ENCODE measurements around the gene TPSD1. TPM values are rescaled to one million over a fixed set of nuclear protein-coding genes. Genes with fewer than 3 reads are reported as not detected.
"Not testable (repeated sequence)": the region's sequence is repeated elsewhere in the genome, so short reads cannot be mapped to it uniquely, and the experiment has no call there.

Gene TPSD1
- total RNA-seq, 6 experiments from 2014 or later, result not detected

DNA sequence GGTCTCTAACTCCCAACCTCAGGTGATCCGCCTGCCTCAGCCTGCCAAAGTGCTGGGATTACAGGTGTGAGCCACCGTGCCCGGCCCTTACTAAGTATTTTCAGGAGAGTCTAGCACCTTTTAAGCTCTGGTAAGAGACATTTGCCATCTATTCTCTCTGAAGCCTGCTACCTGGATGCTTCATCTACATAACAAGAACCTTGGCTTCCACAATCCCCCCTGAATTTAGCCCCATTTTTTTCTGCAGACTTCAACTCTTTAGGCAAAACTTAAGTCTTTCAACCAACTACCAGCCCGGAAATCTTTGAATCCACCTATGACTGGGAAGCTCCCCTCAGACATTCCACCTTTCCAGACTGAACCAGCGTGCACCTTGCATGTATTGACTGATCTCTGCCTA is 39.6 kb downstream of the TPSD1 start:
- no peak for DNase-seq
- H3K9me3 Mint-ChIP-seq, result no peaks in the 10 kb centered on the region
- no peak overlapping the region for H3K4me3 Mint-ChIP-seq
- H3K4me1 Mint-ChIP-seq (ENCODE audit: low read depth), result peaks cover 21% of the 10 kb centered on the region
- H3K36me3 Mint-ChIP-seq (ENCODE audit: low read depth), result no peaks in the 10 kb centered on the region
- H3K27me3 Mint-ChIP-seq (ENCODE audit: insufficient read depth), result peaks cover 23% of the 10 kb centered on the region
- TF ChIP-seq, protein P1, sequence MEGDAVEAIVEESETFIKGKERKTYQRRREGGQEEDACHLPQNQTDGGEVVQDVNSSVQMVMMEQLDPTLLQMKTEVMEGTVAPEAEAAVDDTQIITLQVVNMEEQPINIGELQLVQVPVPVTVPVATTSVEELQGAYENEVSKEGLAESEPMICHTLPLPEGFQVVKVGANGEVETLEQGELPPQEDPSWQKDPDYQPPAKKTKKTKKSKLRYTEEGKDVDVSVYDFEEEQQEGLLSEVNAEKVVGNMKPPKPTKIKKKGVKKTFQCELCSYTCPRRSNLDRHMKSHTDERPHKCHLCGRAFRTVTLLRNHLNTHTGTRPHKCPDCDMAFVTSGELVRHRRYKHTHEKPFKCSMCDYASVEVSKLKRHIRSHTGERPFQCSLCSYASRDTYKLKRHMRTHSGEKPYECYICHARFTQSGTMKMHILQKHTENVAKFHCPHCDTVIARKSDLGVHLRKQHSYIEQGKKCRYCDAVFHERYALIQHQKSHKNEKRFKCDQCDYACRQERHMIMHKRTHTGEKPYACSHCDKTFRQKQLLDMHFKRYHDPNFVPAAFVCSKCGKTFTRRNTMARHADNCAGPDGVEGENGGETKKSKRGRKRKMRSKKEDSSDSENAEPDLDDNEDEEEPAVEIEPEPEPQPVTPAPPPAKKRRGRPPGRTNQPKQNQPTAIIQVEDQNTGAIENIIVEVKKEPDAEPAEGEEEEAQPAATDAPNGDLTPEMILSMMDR (IDR thresholded peaks at IDR 0.05), result no peak
- no peak overlapping the region for H3K27ac Mint-ChIP-seq

DNA sequence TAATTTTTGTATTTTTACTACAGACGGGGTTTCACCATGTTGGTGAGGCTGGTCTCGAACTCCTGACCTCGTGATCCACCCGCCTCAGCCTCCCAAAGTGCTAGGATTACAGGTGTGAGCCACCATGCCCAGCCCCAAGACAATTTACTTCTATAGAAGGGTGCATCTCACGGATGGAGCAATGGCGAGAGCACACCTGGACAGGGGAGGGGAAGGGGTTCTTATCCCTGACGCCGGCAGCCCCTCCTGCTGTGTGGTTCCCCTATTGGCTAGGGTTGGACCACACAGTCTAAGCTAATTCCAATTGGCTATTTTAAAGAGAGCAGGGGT is 40.8 kb downstream of the TPSD1 start:
- H3K4me1 Mint-ChIP-seq (ENCODE audit: low read depth), result peaks cover 21% of the 10 kb centered on the region
- H3K9me3 Mint-ChIP-seq; H3K36me3 Mint-ChIP-seq (ENCODE audit: low read depth); DNase-seq: not testable (repeated sequence)
- H3K27ac Mint-ChIP-seq, result peak overlapping the region; percentile 60
- peak overlapping the region; percentile 7; the same call in 1 of the 2 replicates for H3K4me3 Mint-ChIP-seq
- H3K27me3 Mint-ChIP-seq (ENCODE audit: insufficient read depth), result peaks cover 14% of the 10 kb centered on the region

DNA sequence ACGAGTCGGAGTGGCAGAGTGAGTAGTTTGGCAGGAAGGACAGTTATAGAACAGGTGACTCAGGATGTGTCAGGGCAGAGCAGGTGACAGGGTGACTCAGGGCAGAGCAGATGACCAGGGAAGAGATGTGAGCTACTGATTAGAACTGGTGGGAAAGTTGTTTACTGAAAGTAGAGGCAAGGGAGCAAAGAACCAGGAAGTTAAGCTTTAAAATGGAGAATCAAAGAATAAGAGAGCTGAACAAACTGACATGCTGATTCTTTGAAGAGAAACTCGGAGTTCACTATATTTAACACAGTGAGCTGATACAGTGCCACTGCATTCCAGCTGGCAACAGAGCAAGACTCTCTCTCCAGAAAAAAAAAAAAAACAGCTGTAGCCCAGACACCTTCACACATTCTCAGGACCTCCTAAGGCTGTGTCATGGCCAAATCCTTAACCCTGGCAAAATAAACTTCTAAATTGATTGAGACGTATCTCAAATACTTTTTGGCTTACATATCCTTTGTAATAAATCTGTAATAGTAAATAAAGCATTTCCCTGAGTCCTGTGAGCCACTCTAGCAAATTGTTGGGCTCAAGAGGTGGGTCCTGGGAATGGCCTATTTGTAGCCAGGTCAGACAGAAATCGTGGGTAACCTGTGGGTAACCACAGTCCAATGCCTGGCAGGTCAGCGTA is 41.3 kb downstream of the TPSD1 start:
- Mint-ChIP-seq H3K9me3 (no peaks in the 10 kb centered on the region), H3K36me3 (ENCODE audit: low read depth) (no peaks in the 10 kb centered on the region), H3K27ac (peak overlapping the region; percentile 60), H3K4me1 (ENCODE audit: low read depth) (peaks cover 21% of the 10 kb centered on the region), H3K27me3 (ENCODE audit: insufficient read depth) (peaks cover 12% of the 10 kb centered on the region), H3K4me3 (peak overlapping the region; percentile 7; the same call in 1 of the 2 replicates)
- TF ChIP-seq, protein P1 (IDR thresholded peaks at IDR 0.05), result no peak
- peak; percentile 89 for DNase-seq

DNA sequence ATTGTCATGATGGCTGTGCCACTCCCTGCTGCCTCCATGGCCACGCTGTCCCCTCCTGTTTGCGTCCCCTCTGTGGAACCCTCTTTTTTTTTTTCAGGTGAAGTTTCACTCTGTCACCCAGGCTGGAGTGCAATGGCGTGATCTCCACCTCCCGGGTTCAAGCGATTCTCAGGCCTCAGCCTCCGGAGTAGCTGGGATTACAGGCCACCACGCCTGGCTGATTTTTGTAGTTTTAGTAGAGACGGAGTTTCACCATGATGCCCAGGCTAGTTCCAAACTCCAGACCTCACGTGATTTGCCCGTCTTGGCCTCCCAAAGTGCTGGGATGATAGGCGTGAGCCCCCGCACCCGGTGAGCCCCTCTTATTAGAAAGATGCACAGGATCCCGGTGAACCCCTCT is 42.5 kb downstream of the TPSD1 start:
- Mint-ChIP-seq H3K36me3 (ENCODE audit: low read depth) (no peaks in the 10 kb centered on the region), H3K27ac (no peak overlapping the region), H3K27me3 (ENCODE audit: insufficient read depth) (peaks cover 10% of the 10 kb centered on the region), H3K4me3 (no peak overlapping the region), H3K9me3 (no peaks in the 10 kb centered on the region), H3K4me1 (ENCODE audit: low read depth) (peaks cover 21% of the 10 kb centered on the region)
- DNase-seq, result no peak
- TF ChIP-seq, protein P1 (IDR thresholded peaks at IDR 0.05), result no peak

DNA sequence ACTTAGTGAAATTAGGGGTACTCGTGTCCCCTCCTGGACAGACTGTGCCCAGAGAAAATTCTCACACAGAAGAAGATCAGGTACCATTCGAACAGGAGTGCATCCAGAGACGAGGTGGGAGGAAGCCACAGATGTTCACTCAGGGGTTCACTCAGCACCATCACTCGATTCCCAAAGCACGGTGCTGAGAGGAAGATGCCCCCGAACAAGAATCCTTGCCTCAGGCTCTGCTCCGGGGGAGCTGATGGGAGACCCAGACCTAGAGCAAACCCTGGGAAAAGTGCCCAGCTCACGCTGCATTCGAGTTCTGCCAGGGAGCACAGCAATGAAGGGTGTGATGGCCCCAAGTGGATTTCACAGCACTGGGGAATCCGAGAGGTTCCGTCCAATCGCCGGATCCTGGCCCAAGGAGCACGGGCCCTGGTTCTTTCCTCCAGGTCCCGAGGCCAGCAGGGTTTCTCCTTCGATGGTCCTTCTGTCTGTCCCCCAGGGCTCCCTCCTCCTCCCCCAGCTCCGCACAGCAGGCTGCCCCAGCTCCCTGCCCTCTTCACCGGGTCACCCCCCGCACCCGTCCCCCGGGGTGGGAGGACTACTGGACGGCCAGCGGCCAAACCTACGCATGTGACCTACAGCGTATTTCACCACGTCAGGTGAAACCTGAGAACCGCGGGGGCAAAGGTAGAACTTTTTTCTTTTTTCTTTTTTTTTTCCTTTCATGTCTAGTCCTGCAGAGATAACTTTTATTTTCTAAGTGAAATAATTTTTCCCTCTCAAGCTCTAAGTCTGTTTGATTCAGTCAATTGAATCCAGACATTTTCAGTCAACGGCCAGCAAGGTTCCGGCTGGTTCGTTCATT is 43.4 kb downstream of the TPSD1 start:
- TF ChIP-seq, protein P1 (IDR thresholded peaks at IDR 0.05), result no peak
- Mint-ChIP-seq H3K27ac (no peak overlapping the region), H3K4me3 (no peak overlapping the region)

DNA sequence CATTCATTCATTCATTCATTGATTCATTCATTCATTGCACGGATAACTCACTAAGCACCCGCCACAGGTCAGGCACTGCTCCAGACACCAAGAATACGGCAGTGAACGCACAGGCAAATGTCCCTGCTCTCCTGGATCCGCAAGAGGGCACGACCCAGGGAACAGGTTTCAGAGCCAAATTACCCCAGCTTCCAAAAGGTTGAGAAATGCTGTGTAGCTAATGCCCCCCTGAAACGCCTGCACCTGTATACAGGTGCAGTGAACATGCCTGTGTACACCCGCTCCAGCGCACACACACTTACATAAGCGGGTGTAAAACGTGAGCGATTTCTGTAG is 44.0 kb downstream of the TPSD1 start:
- Mint-ChIP-seq H3K36me3 (ENCODE audit: low read depth) (no peaks in the 10 kb centered on the region), H3K27ac (no peak overlapping the region), H3K4me1 (ENCODE audit: low read depth) (peaks cover 12% of the 10 kb centered on the region), H3K27me3 (ENCODE audit: insufficient read depth) (peaks cover 10% of the 10 kb centered on the region), H3K9me3 (no peaks in the 10 kb centered on the region), H3K4me3 (no peak overlapping the region)
- no peak for DNase-seq
- TF ChIP-seq, protein P1 (IDR thresholded peaks at IDR 0.05), result no peak

More for the DNA sequence above, 43.4 kb downstream of the TPSD1 start:
- Mint-ChIP-seq H3K27me3 (ENCODE audit: insufficient read depth) (peaks cover 10% of the 10 kb centered on the region), H3K9me3 (no peaks in the 10 kb centered on the region), H3K4me1 (ENCODE audit: low read depth) (peaks cover 16% of the 10 kb centered on the region), H3K36me3 (ENCODE audit: low read depth) (no peaks in the 10 kb centered on the region)
- DNase-seq, result no peak
